HepG2 (cell line): ENCODE measurements around the gene RUVBL2. TPM values are rescaled to one million over a fixed set of nuclear protein-coding genes. Genes with fewer than 3 reads are reported as not detected.
A peak's percentile ranks its signal among the peaks of the same experiment; 100 is the strongest.

Experiments used
- ATAC-seq: fragments of 200-7000 bp; cut with Tn5 transposase; 3 replicates; pipeline ENCODE4 v1.9.1; 2020; ENCODE audit warnings: mild to moderate bottlenecking, moderate library complexity
- BruUV-seq: library from RNA; stranded (reverse); fragments of 400-500 nt; replicated peaks from 2 replicates; lab custom pipeline; 2021; lab: Mats Ljungman, UMichigan
- CTCF ChIA-PET: fragments of 300-600 bp; formaldehyde crosslinking; extraction: SDS; loops from one replicate; lab custom pipeline; 2021; ENCODE audit warnings: low total read pairs, inconsistent platforms, low intra/inter-chr PET ratio; lab: Yijun Ruan, JAX
- POLR2A ChIA-PET: fragments of 350-600 bp; sonication (Branson Sonifier 250); formaldehyde crosslinking; loops from one replicate; lab custom pipeline; 2020; ENCODE audit warnings: antibody characterized with exemption, inconsistent platforms; lab: Yijun Ruan, JAX
- DNase-seq: peaks from one replicate; pipeline ENCODE4 v3.0.0-alpha.2; 2015; ENCODE audit warnings: low spot score
- FAIRE-seq: peaks from 3 replicates; lab custom pipeline; 2011; peaks lifted over from hg19 to GRCh38; lab: Jason Lieb, UNC
- H2AFZ ChIP-seq: one replicate; pipeline ENCODE4 v1.6.1; 2011; ENCODE audit warnings: low read length, inconsistent platforms
- H3K27ac ChIP-seq: fragments of 300-600 bp; 3 replicates; pipeline ENCODE4 v1.8.0; 2011; ENCODE audit warnings: mixed run types, mild to moderate bottlenecking, mixed read lengths, low read length, inconsistent platforms; ENCODE audit not compliant: insufficient read depth; ENCODE audit errors: extremely low read length
- H3K27me3 ChIP-seq, 2 experiments: fragments of 200-600 bp in 1 of 2; 2 replicates in 1 of 2; 3 replicates in 1 of 2; pipeline versions ENCODE4 v1.6.0 to v1.8.0; 2011; ENCODE audit warnings: low read length in 2 of 2, mild to moderate bottlenecking in 2 of 2, moderate library complexity in 2 of 2, inconsistent platforms in 1 of 2; ENCODE audit not compliant: insufficient read depth in 2 of 2, control insufficient read depth in 1 of 2
- H3K36me3 ChIP-seq, 2 experiments: fragments of 200-600 bp in 1 of 2; replicated peaks in 1 of 2; 2 replicates in 1 of 2; 3 replicates in 1 of 2; pipeline versions ENCODE4 v1.5.1 to v1.8.0; 2011; ENCODE audit warnings: low read length in 2 of 2, inconsistent platforms in 1 of 2; ENCODE audit not compliant: insufficient read depth in 2 of 2, control insufficient read depth in 1 of 2
- H3K4me1 ChIP-seq: 2 replicates; pipeline ENCODE4 v1.5.1; 2012; ENCODE audit warnings: low read length, inconsistent platforms; ENCODE audit not compliant: insufficient read depth
- H3K4me2 ChIP-seq: 2 replicates; pipeline ENCODE4 v1.6.0; 2011; ENCODE audit warnings: low read depth, low read length, inconsistent platforms
- H3K4me3 ChIP-seq, 3 experiments: fragments of 200-600 bp in 1 of 3; sonication (generic), shearing (Covaris generic) in 1 of 3; replicated peaks in 1 of 3; 2 replicates each; pipeline ENCODE4 v1.5.1; 2011 to 2016; ENCODE audit warnings: low read length in 3 of 3, inconsistent platforms in 2 of 3, low read depth in 2 of 3, mild to moderate bottlenecking in 2 of 3, control low read depth in 1 of 3, mixed read lengths in 1 of 3; ENCODE audit not compliant: insufficient read depth in 1 of 3
- H3K79me2 ChIP-seq: one replicate; pipeline ENCODE4 v1.6.1; 2011; ENCODE audit warnings: low read length, inconsistent platforms; ENCODE audit not compliant: insufficient read depth
- H3K9ac ChIP-seq: 2 replicates; pipeline ENCODE4 v1.6.0; 2011; ENCODE audit warnings: mild to moderate bottlenecking, low read depth, low read length, inconsistent platforms; ENCODE audit not compliant: insufficient read depth
- H3K9me3 ChIP-seq: 2 replicates; pipeline ENCODE4 v1.5.1; 2012; ENCODE audit warnings: mild to moderate bottlenecking, low read length
- H4K20me1 ChIP-seq: 2 replicates; pipeline ENCODE4 v1.6.0; 2011; ENCODE audit warnings: inconsistent platforms, mild to moderate bottlenecking, low read length, moderate library complexity; ENCODE audit not compliant: insufficient read depth
- CBX5 ChIP-seq: sonication (generic); formaldehyde crosslinking; IDR thresholded peaks from 2 replicates; pipeline ENCODE4 v1.4.0; 2020; ENCODE audit warnings: missing genetic modification reagents, borderline replicate concordance
- CEBPG ChIP-seq: IDR thresholded peaks from 2 replicates; pipeline ENCODE4 v1.6.1; 2016
- FOXK2 ChIP-seq: fragments of 450-650 bp; IDR thresholded peaks from 2 replicates; pipeline ENCODE4 v1.6.1; 2016
- GABPB1 ChIP-seq: IDR thresholded peaks from 2 replicates; pipeline ENCODE4 v1.6.1; 2016; ENCODE audit warnings: mild to moderate bottlenecking, missing genetic modification reagents, moderate library complexity, missing compliant biosample characterization
- GPN1 ChIP-seq: sonication (generic); formaldehyde crosslinking; IDR thresholded peaks from 2 replicates; pipeline ENCODE4 v1.5.1; 2020; ENCODE audit warnings: missing genetic modification reagents, borderline replicate concordance
- HNRNPK ChIP-seq: fragments of 200-400 bp; formaldehyde crosslinking; IDR thresholded peaks from 2 replicates; pipeline ENCODE4 v1.6.1; 2018; ENCODE audit warnings: low read length, low read depth, moderate library complexity, mild to moderate bottlenecking; ENCODE audit not compliant: poor library complexity, severe bottlenecking
- HOXA3 ChIP-seq: sonication (generic); formaldehyde crosslinking; IDR thresholded peaks from 2 replicates; pipeline ENCODE4 v1.5.0; 2020; ENCODE audit warnings: missing genetic modification reagents
- MAFG ChIP-seq: sonication (generic); formaldehyde crosslinking; IDR thresholded peaks from 2 replicates; pipeline ENCODE4 v1.5.1; 2020; ENCODE audit warnings: mild to moderate bottlenecking, missing genetic modification reagents
- POLR2AphosphoS2 ChIP-seq: IDR thresholded peaks from 2 replicates; pipeline ENCODE4 v1.6.1; 2011; ENCODE audit warnings: low read depth, low read length, improper control_type of control experiment
- PPARG ChIP-seq: conservative IDR thresholded peaks from 2 replicates; pipeline ENCODE4 v1.6.1; 2016; ENCODE audit warnings: missing biosample characterization, missing genetic modification reagents
- RARA ChIP-seq: IDR thresholded peaks from 2 replicates; pipeline ENCODE4 v1.6.1; 2016; ENCODE audit warnings: missing genetic modification reagents, missing compliant biosample characterization
- SALL2 ChIP-seq: sonication (generic); formaldehyde crosslinking; IDR thresholded peaks from 2 replicates; pipeline ENCODE4 v1.8.1; 2023; ENCODE audit warnings: mild to moderate bottlenecking, missing genetic modification reagents, inconsistent platforms
- SNRNP70 ChIP-seq: fragments of 200-400 bp; formaldehyde crosslinking; IDR thresholded peaks from 2 replicates; pipeline ENCODE4 v1.6.1; 2017; ENCODE audit warnings: mild to moderate bottlenecking, low read depth, low read length, moderate library complexity
- SRSF9 ChIP-seq: fragments of 200-400 bp; formaldehyde crosslinking; IDR thresholded peaks from 2 replicates; pipeline ENCODE4 v1.6.1; 2018; ENCODE audit warnings: borderline replicate concordance, mild to moderate bottlenecking, low read depth, low read length; ENCODE audit not compliant: insufficient read depth, poor library complexity, severe bottlenecking
- SYNCRIP ChIP-seq: fragments of 200-400 bp; formaldehyde crosslinking; IDR thresholded peaks from 2 replicates; pipeline ENCODE4 v1.6.1; 2018; ENCODE audit warnings: mild to moderate bottlenecking, low read depth, low read length; ENCODE audit not compliant: insufficient read depth
- ZBTB20 ChIP-seq: sonication (generic); formaldehyde crosslinking; IDR thresholded peaks from 2 replicates; pipeline ENCODE4 v1.8.1; 2023; ENCODE audit warnings: missing genetic modification reagents, low read depth, mild to moderate bottlenecking, borderline replicate concordance
- ZFX ChIP-seq: sonication (generic); formaldehyde crosslinking; IDR thresholded peaks from 2 replicates; pipeline ENCODE4 v1.4.0; 2020; ENCODE audit warnings: mild to moderate bottlenecking, low read depth, missing genetic modification reagents, moderate library complexity
- ZNF510 ChIP-seq: sonication (generic); formaldehyde crosslinking; IDR thresholded peaks from 2 replicates; pipeline ENCODE4 v1.4.0; 2020; ENCODE audit warnings: low read depth, mild to moderate bottlenecking, missing genetic modification reagents
- ZNF550 ChIP-seq: sonication (generic); formaldehyde crosslinking; IDR thresholded peaks from 2 replicates; pipeline ENCODE4 v1.4.0; 2020; ENCODE audit warnings: mild to moderate bottlenecking, missing genetic modification reagents, borderline replicate concordance
- ZNF605 ChIP-seq: sonication (generic); formaldehyde crosslinking; IDR thresholded peaks from 2 replicates; pipeline ENCODE4 v1.8.0; 2022; ENCODE audit warnings: mild to moderate bottlenecking, missing genetic modification reagents
- ZNF761 ChIP-seq: sonication (generic); formaldehyde crosslinking; conservative IDR thresholded peaks from 2 replicates; pipeline ENCODE4 v1.4.0; 2020; ENCODE audit warnings: mild to moderate bottlenecking, missing genetic modification reagents
- ZNF773 ChIP-seq: sonication (generic); formaldehyde crosslinking; IDR thresholded peaks from 2 replicates; pipeline ENCODE4 v1.4.0; 2020; ENCODE audit warnings: missing genetic modification reagents, borderline replicate concordance
- ZSCAN29 ChIP-seq: sonication (generic); formaldehyde crosslinking; conservative IDR thresholded peaks from 2 replicates; pipeline ENCODE4 v1.4.0; 2020; ENCODE audit warnings: mild to moderate bottlenecking, missing genetic modification reagents
- WGBS: methylation state at CpG from one replicate; pipeline ENCODE4 v1.1.6; 2017; ENCODE audit warnings: low lambda C conversion rate; 5-methylcytosine and 5-hydroxymethylcytosine counted together
- in situ Hi-C: cut with HindIII; loops from 2 replicates; pipeline ENCODE4 v1.10.0; 2017; ENCODE audit warnings: low pct_unique_long_range_greater_than_20kb; ENCODE audit not compliant: extremely low pct_ligation_motif_present
- intact Hi-C: fragments of 100-400 bp; cut with micrococcal nuclease; formaldehyde crosslinking; loops from one replicate; pipeline ENCODE4 v1.10.0; 2022; ENCODE audit not compliant: unreplicated experiment
- polyA plus RNA-seq, 8 experiments: library from polyadenylated mRNA; depleted of rRNA in 3 of 8; stranded (reverse) in 7 of 8; unstranded in 1 of 8; fragments of >200 nt; fragmentation: Illumina TruSeq in 4 of 8; extraction: Trizol in 4 of 8; gene quantifications; 2 replicates each; pipeline versions ENCODE4 v1.2.1 to v1.2.3, GENCODE V29; 2011 to 2016; ENCODE audit warnings: low read depth in 4 of 8, missing spikeins in 1 of 8, mixed read lengths in 1 of 8; ENCODE audit not compliant: insufficient read depth in 1 of 8
- total RNA-seq, 5 experiments: library from RNA; depleted of rRNA; stranded (reverse); fragments of >200 nt; fragmentation: Illumina TruSeq; extraction: Trizol; gene quantifications; 2 replicates each; pipeline ENCODE4 v1.2.3, GENCODE V29; 2016; ENCODE audit warnings: low read depth in 1 of 5
- TF ChIP-seq, protein P1 (sequence below): sonication (generic); formaldehyde crosslinking; IDR thresholded peaks from 2 replicates; pipeline ENCODE4 v1.9.0; 2021; ENCODE audit warnings: missing genetic modification reagents, borderline replicate concordance

RUVBL2 gene
- total and polyA plus RNA-seq, 2 of the 13 experiments (the other 11 are each of a cell fraction or from before 2014, with no cell fraction given): 120 to 122 TPM

DNA sequence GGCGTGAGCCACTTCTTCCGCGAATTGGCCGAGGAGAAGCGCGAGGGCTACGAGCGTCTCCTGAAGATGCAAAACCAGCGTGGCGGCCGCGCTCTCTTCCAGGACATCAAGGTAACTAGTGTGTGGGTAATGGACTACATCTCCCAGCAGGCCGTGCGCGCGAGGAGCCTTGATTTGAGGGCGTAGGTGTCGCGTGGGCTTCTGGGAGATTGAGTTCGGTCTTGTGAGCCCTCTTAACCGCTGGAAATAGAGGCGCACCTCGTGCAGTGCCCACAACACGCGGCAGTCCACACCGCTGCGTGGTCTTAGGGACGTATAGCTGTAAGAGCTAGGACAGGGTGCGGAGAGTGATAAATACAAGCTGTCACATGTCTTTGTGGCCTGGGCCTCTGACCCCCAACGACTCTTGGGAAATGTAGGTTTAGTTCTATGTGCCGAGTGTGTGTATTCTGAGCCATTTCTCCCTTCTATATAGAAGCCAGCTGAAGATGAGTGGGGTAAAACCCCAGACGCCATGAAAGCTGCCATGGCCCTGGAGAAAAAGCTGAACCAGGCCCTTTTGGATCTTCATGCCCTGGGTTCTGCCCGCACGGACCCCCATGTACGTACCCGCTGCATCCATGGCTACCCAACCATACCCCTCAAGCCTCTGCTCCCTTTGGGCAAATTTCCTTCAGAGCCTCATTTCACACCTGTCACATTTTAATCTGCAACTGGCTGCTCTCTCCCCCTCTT lies 27.7 kb upstream of the RUVBL2 start:
- Histone ChIP-seq H3K27me3 (no peaks in the 10 kb centered on the region; a peak in 1 of 5 replicates), H3K79me2 (peaks cover 25% of the 10 kb centered on the region), H2AFZ (no peak overlapping the region), H3K4me2 (peak overlapping the region; percentile 97), H3K27ac (peak overlapping the region; percentile 86), H4K20me1 (peaks cover 33% of the 10 kb centered on the region), H3K9me3 (no peaks in the 10 kb centered on the region), H3K4me1 (peaks cover 41% of the 10 kb centered on the region), H3K4me3 (peak overlapping the region; percentile 79 to 99 (median 89)), H3K36me3 (peaks cover 3 to 25% of the 10 kb centered on the region in 2 experiments), H3K9ac (peak overlapping the region; percentile 96)
- intact Hi-C loops (loop anchor here (10.0 kb wide), 2 partner anchors 91 to 181 kb away; partner anchors contain the start of gene PPP1R15A), in situ Hi-C loops (no loop called here)
- no peak for ATAC-seq
- 0% methylated on average over 18 of the region's 36 CpGs for WGBS
- no peak for FAIRE-seq
- ChIA-PET POLR2A (interaction anchor here (1.2 to 5.6 kb wide), 9 partner anchors 10 to 159 kb away, joined by 3 to 153 read pairs (median 20); partner anchors contain the start of genes BAX, DHDH, GYS1 and NUCB1), CTCF (no interaction called here)
- TSS peak; percentile 86 for BruUV-seq
- peak; percentile 58 for DNase-seq
- TF ChIP-seq SALL2 (CRISPR knock-in tag): no peak
- 0 out of 2 replicates have a peak, but pooled peaks have one; percentile 30 for TF ChIP-seq ZNF510 (CRISPR knock-in tag)
- TF ChIP-seq ZNF550 (CRISPR knock-in tag): no peak
- peak; percentile 22; the same call in 1 of the 2 replicates for TF ChIP-seq HOXA3 (CRISPR knock-in tag)
- TF ChIP-seq SRSF9: no peak
- no peak for TF ChIP-seq SNRNP70
- TF ChIP-seq ZNF605 (CRISPR knock-in tag): 0 out of 2 replicates have a peak, but pooled peaks have one; percentile 0
- TF ChIP-seq, protein P1, sequence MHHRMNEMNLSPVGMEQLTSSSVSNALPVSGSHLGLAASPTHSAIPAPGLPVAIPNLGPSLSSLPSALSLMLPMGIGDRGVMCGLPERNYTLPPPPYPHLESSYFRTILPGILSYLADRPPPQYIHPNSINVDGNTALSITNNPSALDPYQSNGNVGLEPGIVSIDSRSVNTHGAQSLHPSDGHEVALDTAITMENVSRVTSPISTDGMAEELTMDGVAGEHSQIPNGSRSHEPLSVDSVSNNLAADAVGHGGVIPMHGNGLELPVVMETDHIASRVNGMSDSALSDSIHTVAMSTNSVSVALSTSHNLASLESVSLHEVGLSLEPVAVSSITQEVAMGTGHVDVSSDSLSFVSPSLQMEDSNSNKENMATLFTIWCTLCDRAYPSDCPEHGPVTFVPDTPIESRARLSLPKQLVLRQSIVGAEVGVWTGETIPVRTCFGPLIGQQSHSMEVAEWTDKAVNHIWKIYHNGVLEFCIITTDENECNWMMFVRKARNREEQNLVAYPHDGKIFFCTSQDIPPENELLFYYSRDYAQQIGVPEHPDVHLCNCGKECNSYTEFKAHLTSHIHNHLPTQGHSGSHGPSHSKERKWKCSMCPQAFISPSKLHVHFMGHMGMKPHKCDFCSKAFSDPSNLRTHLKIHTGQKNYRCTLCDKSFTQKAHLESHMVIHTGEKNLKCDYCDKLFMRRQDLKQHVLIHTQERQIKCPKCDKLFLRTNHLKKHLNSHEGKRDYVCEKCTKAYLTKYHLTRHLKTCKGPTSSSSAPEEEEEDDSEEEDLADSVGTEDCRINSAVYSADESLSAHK (CRISPR knock-in tag): no peak
- no peak for TF ChIP-seq ZBTB20 (CRISPR knock-in tag)
- TF ChIP-seq CBX5 (CRISPR knock-in tag): 0 out of 2 replicates have a peak, but pooled peaks have one; percentile 27
- no peak for TF ChIP-seq GPN1 (CRISPR knock-in tag)
- TF ChIP-seq ZFX (CRISPR knock-in tag): peak; percentile 45; the same call in 1 of the 2 replicates
- TF ChIP-seq ZNF761 (CRISPR knock-in tag): peak; percentile 12; the same call in 1 of the 2 replicates
- no peak for TF ChIP-seq RARA (CRISPR knock-in tag)
- no peak for TF ChIP-seq PPARG (CRISPR knock-in tag)
- TF ChIP-seq GABPB1 (CRISPR knock-in tag): peak; percentile 42
- TF ChIP-seq MAFG (CRISPR knock-in tag): no peak
- TF ChIP-seq POLR2AphosphoS2: no peak; the same call in 1 of the 2 replicates
- no peak for TF ChIP-seq FOXK2
- no peak for TF ChIP-seq SYNCRIP
- no peak for TF ChIP-seq ZNF773 (CRISPR knock-in tag)
- TF ChIP-seq ZSCAN29: no peak; the same call in 1 of the 2 replicates
- TF ChIP-seq HNRNPK: no peak
- TF ChIP-seq CEBPG (CRISPR knock-in tag): no peak
